Tibial nerve (tissue), 4 donors: ENCODE measurements around the gene SLX4IP. TPM values are rescaled to one million over a fixed set of nuclear protein-coding genes. Genes with fewer than 3 reads are reported as not detected.

Experiments
- DNase-seq, 2 donors: peaks; one replicate each; pipeline ENCODE4 v3.0.0-alpha.2; 2019; ENCODE audit warnings: low spot score in 2 of 2
- H3K27ac ChIP-seq, 4 donors: fragments of 200-600 bp; sonication (generic) in 3 of 4; one replicate each; pipeline ENCODE4 v1.5.1; 2017 to 2019; ENCODE audit warnings: mild to moderate bottlenecking in 1 of 4
- H3K27me3 ChIP-seq, 2 donors: fragments of 200-600 bp; sonication (generic) in 1 of 2; one replicate each; pipeline versions ENCODE4 v1.5.1 to v1.6.0; 2017 to 2019
- H3K36me3 ChIP-seq, 3 donors: fragments of 200-600 bp; sonication (generic); one replicate each; pipeline ENCODE4 v1.5.1; 2018 to 2019
- H3K4me1 ChIP-seq, 4 donors: fragments of 200-600 bp; sonication (generic) in 3 of 4; one replicate each; pipeline ENCODE4 v1.5.1; 2017 to 2019
- H3K4me3 ChIP-seq, 4 donors: fragments of 200-600 bp; sonication (generic) in 3 of 4; one replicate each; pipeline ENCODE4 v1.5.1; 2017 to 2019; ENCODE audit warnings: mild to moderate bottlenecking in 1 of 4, moderate library complexity in 1 of 4
- H3K9me3 ChIP-seq, 4 donors: fragments of 200-600 bp; sonication (generic) in 3 of 4; one replicate each; pipeline ENCODE4 v1.5.1; 2017 to 2019
- CTCF ChIP-seq, 5 experiments: fragments of 200-600 bp in 3 of 5; fragments of 450-650 bp in 2 of 5; sonication (generic) in 3 of 5; IDR thresholded peaks; one replicate each; pipeline ENCODE4 v1.5.1; 2016 to 2019; ENCODE audit warnings: antibody characterized with exemption in 5 of 5, mild to moderate bottlenecking in 3 of 5, moderate library complexity in 2 of 5
- EP300 ChIP-seq, 2 donors: sonication (generic); formaldehyde crosslinking; IDR thresholded peaks; one replicate each; pipeline ENCODE4 v1.6.1; 2017; ENCODE audit warnings: antibody characterized with exemption in 2 of 2, mild to moderate bottlenecking in 1 of 2
- POLR2A ChIP-seq, 2 donors: fragments of 450-650 bp; IDR thresholded peaks; one replicate each; pipeline ENCODE4 v1.6.1; 2017; ENCODE audit warnings: antibody characterized with exemption in 2 of 2, mild to moderate bottlenecking in 2 of 2, moderate library complexity in 2 of 2
- WGBS, 2 donors: methylation state at CpG; one replicate each; pipeline ENCODE4 v1.1.5; 2018; 5-methylcytosine and 5-hydroxymethylcytosine counted together
- total RNA-seq, 4 donors: library from RNA; depleted of rRNA; stranded (reverse); fragments of >200 nt; gene quantifications; one replicate each; pipeline ENCODE4 v1.1.0, GENCODE V29; 2016

Gene SLX4IP
- total RNA-seq, 4 donors from 2014 or later = 3.3 to 5.7 (median 3.5) TPM

DNA sequence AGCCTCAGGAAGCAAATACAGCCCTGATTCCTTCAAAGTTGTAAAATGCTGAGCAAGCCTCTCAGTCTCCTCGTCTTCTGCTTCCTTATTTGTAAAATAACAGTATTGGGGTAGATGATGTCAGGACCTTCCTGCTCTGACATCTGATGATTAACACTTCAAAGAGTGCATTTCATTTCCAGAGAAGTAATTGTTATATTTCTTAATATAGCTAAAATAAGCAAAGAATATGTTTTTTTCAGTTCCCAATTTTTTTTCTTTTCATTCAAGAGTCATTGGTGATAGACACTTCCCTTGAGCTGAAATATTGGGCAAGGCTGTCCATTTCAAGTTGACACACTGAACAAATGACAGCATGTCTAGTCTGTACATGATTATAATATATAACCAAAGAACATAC lies 53.4 kb downstream of the SLX4IP start:
- WGBS, 2 donors = 75 to 79% methylated on average over 1 of the region's 1 CpG
- no peaks in the 10 kb centered on the region for H3K27me3 ChIP-seq

DNA sequence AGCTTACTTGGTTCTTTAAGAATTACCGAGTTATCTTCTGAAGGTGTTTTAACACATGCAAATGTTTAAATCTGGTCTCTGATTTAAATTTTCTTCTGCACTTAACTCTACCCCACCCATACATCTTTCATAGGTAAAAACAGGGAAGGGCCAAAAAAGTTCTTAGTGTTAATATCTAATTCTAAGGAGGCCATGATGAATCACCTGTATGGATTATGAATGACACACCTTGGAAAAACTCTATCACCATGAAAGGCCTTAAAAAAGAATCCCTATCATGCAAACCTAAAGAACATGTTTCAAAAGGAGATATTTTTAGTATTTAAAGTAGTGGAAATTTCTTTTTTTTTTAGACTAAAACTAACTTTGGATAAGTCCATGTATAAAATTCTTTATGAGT lies 54.7 kb downstream of the SLX4IP start:
- TF ChIP-seq POLR2A (IDR thresholded peaks at IDR 0.05) (no peak), EP300 (IDR thresholded peaks at IDR 0.05) (no peak), CTCF (IDR thresholded peaks at IDR 0.05) (no peak)
- Histone ChIP-seq H3K4me1 (peaks cover 0 to 19% (median 5%) of the 10 kb centered on the region in 4 donors), H3K9me3 (no peaks in the 10 kb centered on the region), H3K27me3 (no peaks in the 10 kb centered on the region), H3K4me3 (no peak overlapping the region), H3K36me3 (no peaks in the 10 kb centered on the region), H3K27ac (no peak overlapping the region)
- DNase-seq = no peak
- WGBS, 2 donors = 86 to 98% methylated on average over 1 of the region's 1 CpG

More for the DNA sequence above, 53.4 kb downstream of the SLX4IP start:
- peaks cover 0 to 19% (median 5%) of the 10 kb centered on the region in 4 donors for H3K4me1 ChIP-seq
- H3K4me3 ChIP-seq = no peak overlapping the region
- DNase-seq = no peak
- TF ChIP-seq POLR2A (IDR thresholded peaks at IDR 0.05) (no peak), EP300 (IDR thresholded peaks at IDR 0.05) (peak in 1 of 2 donors; percentile 23), CTCF (IDR thresholded peaks at IDR 0.05) (no peak)
- H3K27ac ChIP-seq = no peak overlapping the region
- no peaks in the 10 kb centered on the region for H3K9me3 ChIP-seq
- no peaks in the 10 kb centered on the region for H3K36me3 ChIP-seq

- WGBS, 2 donors = 93 to 94% methylated on average over 2 of the region's 2 CpGs
- TF ChIP-seq POLR2A (IDR thresholded peaks at IDR 0.05) = no peak
- no peak for TF ChIP-seq EP300 (IDR thresholded peaks at IDR 0.05)
- TF ChIP-seq CTCF (IDR thresholded peaks at IDR 0.05) = no peak
- no peaks in the 10 kb centered on the region for H3K27me3 ChIP-seq
- no peaks in the 10 kb centered on the region for H3K9me3 ChIP-seq
- H3K4me3 ChIP-seq = no peak overlapping the region
- no peak for DNase-seq
- peaks cover 0 to 19% (median 5%) of the 10 kb centered on the region in 4 donors for H3K4me1 ChIP-seq
- no peak overlapping the region for H3K27ac ChIP-seq
- no peaks in the 10 kb centered on the region for H3K36me3 ChIP-seq
Observed at GRCh38 chr20:10490257-10490656, 55.2 kb downstream of the SLX4IP start.

GRCh38 chr20:10490706-10491105 lies 55.6 kb downstream of the SLX4IP start:
- H3K27ac ChIP-seq = no peak overlapping the region
- H3K4me3 ChIP-seq = no peak overlapping the region
- TF ChIP-seq EP300 (IDR thresholded peaks at IDR 0.05) (no peak), CTCF (IDR thresholded peaks at IDR 0.05) (no peak), POLR2A (IDR thresholded peaks at IDR 0.05) (no peak)
- no peak for DNase-seq
- no peaks in the 10 kb centered on the region for H3K9me3 ChIP-seq
- 35 to 44% methylated on average over 1 of the region's 1 CpG for WGBS, 2 donors
- H3K27me3 ChIP-seq = no peaks in the 10 kb centered on the region
- peaks cover 0 to 19% (median 5%) of the 10 kb centered on the region in 4 donors for H3K4me1 ChIP-seq
- no peaks in the 10 kb centered on the region for H3K36me3 ChIP-seq

- Histone ChIP-seq H3K36me3 (no peaks in the 10 kb centered on the region), H3K4me3 (no peak overlapping the region), H3K4me1 (peaks cover 0 to 23% (median 3%) of the 10 kb centered on the region in 4 donors), H3K27ac (no peak overlapping the region), H3K27me3 (no peaks in the 10 kb centered on the region), H3K9me3 (no peaks in the 10 kb centered on the region)
- 69 to 71% methylated on average over 2 of the region's 2 CpGs for WGBS, 2 donors
- no peak for TF ChIP-seq CTCF (IDR thresholded peaks at IDR 0.05)
- no peak for TF ChIP-seq EP300 (IDR thresholded peaks at IDR 0.05)
- TF ChIP-seq POLR2A (IDR thresholded peaks at IDR 0.05) = no peak
- no peak for DNase-seq
Observed at GRCh38 chr20:10492065-10492464, 57.0 kb downstream of the SLX4IP start.
